Measurements from ENCODE around the gene EIF2S3B.

EIF2S3B gene

DNA sequence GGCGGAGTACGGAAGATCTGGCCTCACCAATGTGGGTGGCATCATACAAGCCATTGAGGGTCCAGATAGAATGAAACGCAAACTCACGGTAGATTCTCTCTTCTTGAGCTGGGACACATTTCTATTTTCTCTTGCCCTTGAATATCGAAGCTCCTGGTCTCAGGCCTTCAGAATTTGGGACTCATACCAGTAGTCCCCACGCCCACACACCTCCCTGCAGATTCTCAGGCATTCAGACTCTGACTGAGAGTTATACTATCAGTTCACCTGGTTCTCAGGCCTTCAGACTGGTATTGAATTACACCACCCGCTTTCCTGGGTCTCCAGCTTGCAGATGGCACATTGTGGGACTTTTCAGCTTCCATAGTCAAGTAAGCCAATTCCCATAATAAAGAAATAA is 37.8 kb downstream of the EIF2S3B start:
- TF ChIP-seq, protein P1, sequence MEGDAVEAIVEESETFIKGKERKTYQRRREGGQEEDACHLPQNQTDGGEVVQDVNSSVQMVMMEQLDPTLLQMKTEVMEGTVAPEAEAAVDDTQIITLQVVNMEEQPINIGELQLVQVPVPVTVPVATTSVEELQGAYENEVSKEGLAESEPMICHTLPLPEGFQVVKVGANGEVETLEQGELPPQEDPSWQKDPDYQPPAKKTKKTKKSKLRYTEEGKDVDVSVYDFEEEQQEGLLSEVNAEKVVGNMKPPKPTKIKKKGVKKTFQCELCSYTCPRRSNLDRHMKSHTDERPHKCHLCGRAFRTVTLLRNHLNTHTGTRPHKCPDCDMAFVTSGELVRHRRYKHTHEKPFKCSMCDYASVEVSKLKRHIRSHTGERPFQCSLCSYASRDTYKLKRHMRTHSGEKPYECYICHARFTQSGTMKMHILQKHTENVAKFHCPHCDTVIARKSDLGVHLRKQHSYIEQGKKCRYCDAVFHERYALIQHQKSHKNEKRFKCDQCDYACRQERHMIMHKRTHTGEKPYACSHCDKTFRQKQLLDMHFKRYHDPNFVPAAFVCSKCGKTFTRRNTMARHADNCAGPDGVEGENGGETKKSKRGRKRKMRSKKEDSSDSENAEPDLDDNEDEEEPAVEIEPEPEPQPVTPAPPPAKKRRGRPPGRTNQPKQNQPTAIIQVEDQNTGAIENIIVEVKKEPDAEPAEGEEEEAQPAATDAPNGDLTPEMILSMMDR (IDR thresholded peaks at IDR 0.05; ENCODE audit: low read depth, low read length, missing control alignments), result no peak
- in situ Hi-C loops (cut with HindIII; ENCODE audit: low sequenced_read_pairs), result no loop called here
- no peak overlapping the region for H3K4me3 ChIP-seq (ENCODE audit: low read depth, low read length)
- no peak for DNase-seq (ENCODE audit: low read depth)

DNA sequence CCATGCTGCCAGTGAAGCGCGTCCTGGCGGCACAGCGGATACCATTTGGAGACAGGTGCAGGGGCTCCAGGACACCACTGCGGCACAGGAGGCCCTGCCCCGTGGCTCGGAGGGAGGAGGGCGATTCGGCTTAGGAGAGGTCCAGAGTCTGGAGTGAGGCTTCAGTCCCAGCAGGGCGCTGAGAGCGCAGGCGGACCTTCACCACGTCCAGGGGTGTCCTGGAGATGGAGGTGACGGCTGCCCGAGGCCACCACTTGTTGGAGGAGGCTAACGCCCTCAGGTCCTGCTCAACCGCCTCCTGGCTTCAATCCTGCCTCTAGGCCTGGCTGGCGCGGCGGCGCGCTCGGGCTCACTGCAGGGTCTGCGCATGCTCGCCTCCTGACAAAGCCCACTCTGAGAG is 45.7 kb downstream of the EIF2S3B start:
- no peak overlapping the region for H3K4me3 ChIP-seq (ENCODE audit: low read depth, low read length)
- TF ChIP-seq, protein P1 (IDR thresholded peaks at IDR 0.05; ENCODE audit: low read depth, low read length, missing control alignments), result no peak
- in situ Hi-C loops (cut with HindIII; ENCODE audit: low sequenced_read_pairs), result no loop called here
- DNase-seq (ENCODE audit: low read depth), result no peak

- H3K4me3 ChIP-seq (ENCODE audit: low read depth, low read length), result no peak overlapping the region
- in situ Hi-C loops (cut with HindIII; ENCODE audit: low sequenced_read_pairs), result no loop called here
- TF ChIP-seq, protein P1 (IDR thresholded peaks at IDR 0.05; ENCODE audit: low read depth, low read length, missing control alignments), result no peak
- DNase-seq (ENCODE audit: low read depth), result no peak
Observed at GRCh38 chr12:10553148-10553547, 47.5 kb downstream of the EIF2S3B start.

DNA sequence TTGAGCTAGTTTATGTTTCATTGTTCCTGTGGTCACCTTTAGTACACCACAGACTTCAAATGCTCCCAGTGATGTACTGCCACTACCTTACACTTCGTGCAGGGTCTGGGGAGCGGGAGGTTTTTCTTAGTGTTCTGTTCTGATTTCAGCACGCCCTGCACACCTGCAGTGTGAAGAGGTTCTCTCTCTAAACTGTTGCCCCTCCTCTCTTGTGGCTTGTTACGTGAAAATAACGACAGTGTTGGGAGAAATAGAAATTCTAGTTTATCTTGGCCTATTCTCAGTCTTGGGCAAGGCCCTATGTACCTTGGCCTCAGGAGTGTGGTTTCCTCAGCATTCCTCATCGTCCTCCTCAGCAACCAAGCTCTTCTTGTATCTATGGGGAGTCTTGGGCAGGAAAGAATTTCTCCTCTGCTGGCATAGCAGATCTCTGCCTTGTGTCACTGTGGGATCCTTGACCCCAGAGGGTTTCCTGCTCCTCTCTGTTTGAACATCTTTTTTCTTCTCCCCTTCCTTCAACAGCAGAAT is 48.6 kb downstream of the EIF2S3B start:
- TF ChIP-seq, protein P1 (IDR thresholded peaks at IDR 0.05; ENCODE audit: low read depth, low read length, missing control alignments), result no peak
- H3K4me3 ChIP-seq (ENCODE audit: low read depth, low read length), result no peak overlapping the region
- in situ Hi-C loops (cut with HindIII; ENCODE audit: low sequenced_read_pairs), result no loop called here
- DNase-seq (ENCODE audit: low read depth), result no peak

DNA sequence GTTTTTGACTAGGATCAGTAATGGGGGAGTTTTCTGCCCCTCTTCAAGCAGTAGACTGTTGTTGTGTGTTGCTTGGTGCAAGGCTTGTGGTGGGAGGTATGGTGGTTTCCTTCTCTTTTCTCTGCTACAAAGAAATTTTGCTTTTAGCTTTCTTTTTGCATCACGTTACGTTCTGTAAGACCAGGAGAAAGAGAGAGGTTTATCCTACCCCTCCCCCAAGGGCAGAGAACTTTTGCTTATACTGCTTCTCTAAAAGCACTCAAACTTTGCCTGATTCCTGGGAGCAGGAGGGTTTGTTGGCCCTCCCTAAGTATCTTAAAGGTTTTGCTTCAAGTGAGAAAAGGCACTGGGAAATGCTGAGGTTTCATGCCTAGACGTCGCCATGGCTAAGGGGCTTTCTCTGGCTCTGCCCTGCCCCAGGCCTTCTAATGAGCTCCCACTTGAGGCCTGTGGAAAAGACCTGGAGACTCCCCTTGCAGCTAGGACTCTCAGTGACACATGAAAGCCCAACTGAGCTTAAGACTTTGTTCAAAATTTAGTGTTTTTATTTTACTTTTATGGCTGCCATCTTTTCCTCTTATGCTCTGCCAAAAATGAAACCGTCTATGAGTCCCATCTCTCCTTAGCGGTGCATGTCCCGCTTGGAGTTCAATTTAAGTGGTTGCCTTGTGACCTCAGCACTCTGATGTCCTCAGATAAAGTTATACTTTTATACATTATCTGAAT is 49.2 kb downstream of the EIF2S3B start:
- no peak for DNase-seq (ENCODE audit: low read depth)
- in situ Hi-C loops (cut with HindIII; ENCODE audit: low sequenced_read_pairs), result no loop called here
- TF ChIP-seq, protein P1 (IDR thresholded peaks at IDR 0.05; ENCODE audit: low read depth, low read length, missing control alignments), result no peak
- H3K4me3 ChIP-seq (ENCODE audit: low read depth, low read length), result no peak overlapping the region

DNA sequence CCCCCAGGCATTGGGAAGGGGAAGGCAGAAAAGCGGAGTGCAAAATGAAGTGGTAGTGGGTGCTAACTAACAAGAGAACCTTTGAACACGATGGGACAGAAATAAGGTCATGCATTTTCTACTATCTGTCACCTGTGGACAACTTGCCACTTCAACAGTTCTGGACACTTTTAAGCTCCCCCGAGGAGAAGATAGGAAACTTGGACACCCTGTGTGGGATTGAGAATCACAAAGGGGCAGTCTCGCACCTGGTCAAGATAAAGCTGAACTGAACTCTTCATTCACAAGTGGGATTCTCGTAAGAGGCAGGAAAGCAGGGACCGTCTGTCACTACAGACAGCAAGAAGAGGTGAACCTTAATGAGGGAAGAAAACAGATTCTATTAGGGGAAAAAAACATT is 51.6 kb downstream of the EIF2S3B start:
- no peak for DNase-seq (ENCODE audit: low read depth)
- in situ Hi-C loops (cut with HindIII; ENCODE audit: low sequenced_read_pairs), result no loop called here
- no peak overlapping the region for H3K4me3 ChIP-seq (ENCODE audit: low read depth, low read length)
- TF ChIP-seq, protein P1 (IDR thresholded peaks at IDR 0.05; ENCODE audit: low read depth, low read length, missing control alignments), result no peak

Measured in astrocyte of the cerebellum (primary cell).